ENCODE data around the gene LHFPL2.

Gene LHFPL2

DNA sequence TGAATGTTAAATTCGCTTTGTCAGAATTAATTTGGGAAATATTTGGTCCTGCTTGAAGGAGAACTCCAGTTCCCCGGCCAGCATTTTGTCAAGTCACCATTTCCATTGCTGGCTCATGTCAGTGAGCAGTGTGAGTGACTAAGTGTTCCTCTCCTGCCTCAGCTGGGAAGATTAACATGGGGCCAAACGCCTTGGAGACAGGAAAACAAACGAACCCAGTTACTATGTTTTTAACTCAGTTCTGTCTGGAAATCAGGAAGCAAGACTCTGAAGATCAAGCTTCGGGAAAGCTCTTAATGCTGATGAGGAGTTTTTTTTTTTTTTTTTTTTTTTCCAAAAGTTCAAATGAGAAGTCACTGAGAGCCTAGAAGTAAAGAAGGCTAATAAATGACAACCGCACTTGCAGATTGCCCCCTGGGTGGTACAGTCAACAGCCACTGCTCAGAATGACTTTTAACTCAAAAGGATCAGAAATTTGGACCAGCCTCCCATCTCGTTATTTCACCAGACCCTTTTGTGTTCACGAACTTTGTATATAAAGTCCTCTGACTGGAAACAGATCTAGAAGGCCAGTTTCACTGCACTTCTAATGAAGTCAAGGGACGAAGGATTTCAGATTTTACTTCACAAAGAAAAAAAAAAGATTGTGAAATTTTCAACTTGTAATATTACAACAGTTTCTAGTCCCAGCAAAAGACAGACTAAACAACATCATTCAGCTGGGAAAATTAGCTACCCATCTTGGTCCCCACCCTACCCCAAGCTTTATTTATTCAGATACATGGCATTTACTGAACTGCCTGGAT lies 121.3 kb downstream of the LHFPL2 start:
- no peak for ATAC-seq
- Mint-ChIP-seq H3K4me3 (no peak overlapping the region), H3K36me3 (ENCODE audit: low read depth) (no peaks in the 10 kb centered on the region), H3K27ac (no peak overlapping the region), H3K4me1 (no peaks in the 10 kb centered on the region), H3K9me3 (no peaks in the 10 kb centered on the region), H3K27me3 (peaks cover 2% of the 10 kb centered on the region)
- no peak for DNase-seq

GRCh38 chr5:78526049-78526525 lies 122.5 kb downstream of the LHFPL2 start:
- H3K27me3 Mint-ChIP-seq, result peaks cover 2% of the 10 kb centered on the region
- no peaks in the 10 kb centered on the region for H3K36me3 Mint-ChIP-seq (ENCODE audit: low read depth)
- H3K9me3 Mint-ChIP-seq, result no peaks in the 10 kb centered on the region
- no peak overlapping the region for H3K27ac Mint-ChIP-seq
- no peaks in the 10 kb centered on the region for H3K4me1 Mint-ChIP-seq
- no peak overlapping the region for H3K4me3 Mint-ChIP-seq
- DNase-seq (no peak), ATAC-seq (no peak)

GRCh38 chr5:78523314-78524193 lies 125.0 kb downstream of the LHFPL2 start:
- H3K4me1 Mint-ChIP-seq, result no peaks in the 10 kb centered on the region
- H3K9me3 Mint-ChIP-seq, result no peaks in the 10 kb centered on the region

GRCh38 chr5:78522476-78523260 lies 125.9 kb downstream of the LHFPL2 start:
- Mint-ChIP-seq H3K4me3 (no peak overlapping the region), H3K27me3 (peaks cover 10% of the 10 kb centered on the region), H3K9me3 (no peaks in the 10 kb centered on the region), H3K36me3 (ENCODE audit: low read depth) (no peaks in the 10 kb centered on the region), H3K27ac (no peak overlapping the region), H3K4me1 (no peaks in the 10 kb centered on the region)
- ATAC-seq, result no peak
- no peak for DNase-seq

More at GRCh38 chr5:78523314-78524193, 125.0 kb downstream of the LHFPL2 start:
- no peaks in the 10 kb centered on the region for H3K36me3 Mint-ChIP-seq (ENCODE audit: low read depth)
- no peak overlapping the region for H3K27ac Mint-ChIP-seq
- H3K4me3 Mint-ChIP-seq, result no peak overlapping the region
- H3K27me3 Mint-ChIP-seq, result peaks cover 8% of the 10 kb centered on the region
- ATAC-seq, result no peak
- no peak for DNase-seq

DNA sequence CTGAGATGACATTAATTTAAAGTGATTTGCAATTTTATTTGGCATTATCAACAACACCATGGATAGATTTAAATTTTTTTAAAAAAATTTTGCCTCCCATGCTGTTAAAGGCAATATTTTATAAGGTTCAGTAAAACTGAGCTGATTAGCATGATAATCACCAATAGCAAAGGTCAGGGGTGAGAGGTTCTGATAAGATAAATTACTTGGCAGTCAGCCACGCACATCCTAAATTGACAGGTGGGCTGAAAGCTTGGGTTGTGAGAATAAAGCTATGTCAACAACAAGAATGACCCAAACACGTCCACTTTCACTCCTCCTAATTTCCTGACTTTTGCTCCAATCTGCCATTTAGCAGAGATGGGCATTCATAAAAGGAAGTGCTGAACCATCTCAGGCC lies 127.1 kb downstream of the LHFPL2 start:
- no peaks in the 10 kb centered on the region for H3K4me1 Mint-ChIP-seq
- H3K4me3 Mint-ChIP-seq, result no peak overlapping the region
- ATAC-seq (no peak), DNase-seq (no peak)
- no peaks in the 10 kb centered on the region for H3K36me3 Mint-ChIP-seq (ENCODE audit: low read depth)
- H3K27ac Mint-ChIP-seq, result no peak overlapping the region
- no peaks in the 10 kb centered on the region for H3K9me3 Mint-ChIP-seq
- H3K27me3 Mint-ChIP-seq, result peaks cover 16% of the 10 kb centered on the region

- Mint-ChIP-seq H3K4me1 (no peaks in the 10 kb centered on the region), H3K36me3 (ENCODE audit: low read depth) (no peaks in the 10 kb centered on the region), H3K27ac (no peak overlapping the region), H3K27me3 (peaks cover 30% of the 10 kb centered on the region), H3K4me3 (no peak overlapping the region), H3K9me3 (no peaks in the 10 kb centered on the region)
- ATAC-seq (no peak), DNase-seq (no peak)
These were observed 129.2 kb downstream of the LHFPL2 start for GRCh38 chr5:78519198-78519941.

- ATAC-seq, result no peak
- H3K4me3 Mint-ChIP-seq, result no peak overlapping the region
- H3K4me1 Mint-ChIP-seq, result no peaks in the 10 kb centered on the region
- H3K36me3 Mint-ChIP-seq (ENCODE audit: low read depth), result no peaks in the 10 kb centered on the region
- DNase-seq, result no peak
- no peaks in the 10 kb centered on the region for H3K9me3 Mint-ChIP-seq
- H3K27me3 Mint-ChIP-seq, result peaks cover 31% of the 10 kb centered on the region
- no peak overlapping the region for H3K27ac Mint-ChIP-seq
These were observed 130.0 kb downstream of the LHFPL2 start for GRCh38 chr5:78518365-78519197.

- H3K27me3 Mint-ChIP-seq, result peaks cover 45% of the 10 kb centered on the region
- DNase-seq (no peak), ATAC-seq (no peak)
These were observed 132.9 kb downstream of the LHFPL2 start for GRCh38 chr5:78515670-78516069.

DNA sequence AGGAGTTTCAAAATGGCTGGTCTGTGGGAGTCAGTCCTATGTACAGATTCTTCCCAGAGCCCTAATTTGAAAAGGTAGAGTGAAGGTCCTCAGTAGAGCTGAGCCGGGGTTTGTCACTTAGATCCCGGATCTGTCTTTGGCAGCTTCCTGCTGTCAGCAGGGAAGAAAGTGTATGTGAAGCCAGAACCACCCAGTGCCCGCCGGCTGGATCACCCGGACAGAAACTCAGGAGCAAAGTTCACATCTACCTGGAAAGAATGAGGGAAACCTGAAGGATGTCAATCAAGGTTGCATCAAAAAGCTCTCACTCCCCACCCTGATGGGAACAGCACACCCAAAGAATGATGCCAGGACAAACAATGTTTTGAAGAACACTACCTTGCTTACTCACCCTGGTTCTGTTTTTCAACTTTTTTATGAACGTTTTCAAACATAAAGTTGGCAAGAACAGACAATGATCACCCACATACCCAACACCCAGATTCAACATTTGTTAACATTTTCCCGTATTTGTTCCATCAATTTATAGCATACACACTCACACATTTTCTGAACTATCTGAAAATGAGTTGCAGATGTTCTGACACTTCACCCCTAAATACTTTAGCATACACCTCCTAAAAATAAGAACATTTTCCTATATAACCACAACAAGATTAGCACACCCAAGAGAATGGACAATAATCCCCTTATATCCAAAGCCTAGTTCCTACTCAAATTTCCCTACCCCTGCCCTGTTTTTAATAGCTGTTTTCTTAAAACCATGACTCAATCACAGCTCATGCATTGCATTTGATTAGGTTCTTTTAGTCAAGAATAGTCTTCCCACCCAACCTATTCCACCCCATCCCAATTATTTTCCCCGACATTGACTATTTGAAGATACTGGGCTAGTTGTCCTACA lies 133.9 kb downstream of the LHFPL2 start:
- ATAC-seq, result no peak
- no peak for DNase-seq
- no peaks in the 10 kb centered on the region for H3K36me3 Mint-ChIP-seq (ENCODE audit: low read depth)
- no peaks in the 10 kb centered on the region for H3K9me3 Mint-ChIP-seq
- H3K4me3 Mint-ChIP-seq, result no peak overlapping the region
- H3K27ac Mint-ChIP-seq, result no peak overlapping the region
- H3K27me3 Mint-ChIP-seq, result peaks cover 46% of the 10 kb centered on the region
- H3K4me1 Mint-ChIP-seq, result peaks cover under 1% of the 10 kb centered on the region

More at GRCh38 chr5:78515670-78516069, 132.9 kb downstream of the LHFPL2 start:
- H3K4me3 Mint-ChIP-seq, result no peak overlapping the region
- H3K36me3 Mint-ChIP-seq (ENCODE audit: low read depth), result no peaks in the 10 kb centered on the region
- H3K27ac Mint-ChIP-seq, result no peak overlapping the region
- H3K4me1 Mint-ChIP-seq, result no peaks in the 10 kb centered on the region
- no peaks in the 10 kb centered on the region for H3K9me3 Mint-ChIP-seq

DNA sequence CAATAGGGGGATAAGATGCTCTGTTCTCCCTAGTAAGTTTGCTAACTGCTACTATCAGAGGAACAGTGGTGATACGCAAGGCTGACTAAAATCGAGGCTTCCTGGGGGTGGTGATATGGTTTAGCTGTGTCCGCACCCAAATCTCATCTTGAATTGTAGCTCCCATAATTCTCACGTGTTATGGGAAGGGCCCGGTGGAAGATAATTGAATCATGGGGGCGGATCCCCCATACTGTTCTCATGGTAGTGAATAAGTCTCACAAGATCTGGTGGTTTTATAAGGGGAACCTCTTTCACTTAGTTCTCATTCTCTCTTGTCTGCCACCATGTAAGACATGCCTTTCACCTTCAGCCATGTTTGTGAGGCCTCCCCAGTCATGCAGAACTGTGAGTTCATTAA lies 135.1 kb downstream of the LHFPL2 start:
- peaks cover 9% of the 10 kb centered on the region for H3K4me1 Mint-ChIP-seq
- no peak overlapping the region for H3K27ac Mint-ChIP-seq
- ATAC-seq (no peak), DNase-seq (no peak)
- H3K36me3 Mint-ChIP-seq (ENCODE audit: low read depth), result no peaks in the 10 kb centered on the region
- no peak overlapping the region for H3K4me3 Mint-ChIP-seq
- H3K9me3 Mint-ChIP-seq, result no peaks in the 10 kb centered on the region
- peaks cover 57% of the 10 kb centered on the region for H3K27me3 Mint-ChIP-seq

DNA sequence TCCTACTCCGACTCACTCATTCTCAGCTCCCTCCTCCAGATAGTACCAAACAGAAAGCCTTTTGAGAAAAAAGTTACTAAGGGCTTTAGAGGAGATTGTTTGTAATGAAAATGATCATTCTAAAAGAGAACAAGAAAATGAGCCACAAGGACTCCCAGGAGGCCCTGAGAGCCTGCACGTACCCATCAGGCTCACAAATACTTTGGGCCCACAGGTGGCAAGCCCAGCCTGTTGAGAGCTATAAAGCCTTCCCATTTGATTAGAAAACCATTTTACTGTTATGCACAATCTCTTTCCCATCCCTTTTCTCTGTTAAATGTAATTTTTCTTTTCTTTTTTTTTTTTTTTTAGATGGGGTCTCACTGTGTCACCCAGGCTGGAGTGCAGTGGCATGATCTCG lies 136.1 kb downstream of the LHFPL2 start:
- Mint-ChIP-seq H3K27ac (no peak overlapping the region), H3K36me3 (ENCODE audit: low read depth) (no peaks in the 10 kb centered on the region), H3K4me3 (no peak overlapping the region), H3K27me3 (peaks cover 60% of the 10 kb centered on the region), H3K4me1 (peaks cover 9% of the 10 kb centered on the region), H3K9me3 (no peaks in the 10 kb centered on the region)
- no peak for DNase-seq
- ATAC-seq, result no peak

DNA sequence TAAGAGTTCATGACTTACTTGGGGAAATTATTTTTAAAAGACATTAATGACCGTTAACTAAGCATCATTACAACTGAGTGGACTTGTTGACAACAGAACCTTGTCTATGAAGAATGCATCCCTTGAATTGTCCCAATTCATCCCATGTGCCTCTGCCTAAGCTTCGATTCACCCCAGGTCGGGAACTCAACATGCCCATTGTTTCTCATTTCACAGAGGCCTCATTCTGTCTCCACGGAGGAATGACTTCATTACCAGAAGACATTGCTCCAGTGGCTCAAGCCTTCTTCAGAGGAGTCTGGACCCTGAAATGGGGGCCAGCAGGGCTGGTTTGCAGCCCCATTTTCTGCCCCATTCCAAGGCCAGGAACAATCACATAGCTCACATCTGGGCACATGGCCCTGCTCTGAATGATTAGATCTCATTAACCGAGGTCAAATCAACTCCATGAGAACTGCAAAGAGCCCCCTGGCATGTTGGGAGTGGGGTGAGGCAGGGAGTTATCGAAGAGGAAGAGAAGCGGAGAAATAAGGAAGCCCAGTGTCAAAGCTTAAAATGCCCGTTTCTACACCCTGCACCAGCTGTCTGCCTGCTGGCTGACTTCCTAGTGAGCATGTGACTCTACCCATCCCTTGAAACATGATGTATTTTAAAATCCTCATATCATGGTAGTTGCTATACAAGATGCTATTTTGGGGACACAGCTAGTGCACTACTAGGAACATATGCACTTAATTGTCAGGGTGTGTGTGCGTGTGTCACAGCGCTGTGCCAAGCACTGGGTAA lies 137.3 kb downstream of the LHFPL2 start:
- no peak overlapping the region for H3K4me3 Mint-ChIP-seq
- no peaks in the 10 kb centered on the region for H3K36me3 Mint-ChIP-seq (ENCODE audit: low read depth)
- no peaks in the 10 kb centered on the region for H3K9me3 Mint-ChIP-seq
- no peak overlapping the region for H3K27ac Mint-ChIP-seq
- peaks cover 9% of the 10 kb centered on the region for H3K4me1 Mint-ChIP-seq
- ATAC-seq, result no peak
- DNase-seq, result no peak
- peaks cover 62% of the 10 kb centered on the region for H3K27me3 Mint-ChIP-seq

Measured in activated naive CD8-positive, alpha-beta T cell treated with anti-CD3 and anti-CD28 coated beads, Interleukin-2, amount 50 U/mL, for 24 hours (primary cell).